ENCODE data around the gene GNG4. TPM values are rescaled to one million over a fixed set of nuclear protein-coding genes. Genes with fewer than 3 reads are reported as not detected.

The GNG4 gene
- total and polyA plus RNA-seq, 9 of the 15 experiments (the other 6 are each of a cell fraction or from before 2014, with no cell fraction given): 0.06 to 0.58 (median 0.08) TPM; not detected in 4

DNA sequence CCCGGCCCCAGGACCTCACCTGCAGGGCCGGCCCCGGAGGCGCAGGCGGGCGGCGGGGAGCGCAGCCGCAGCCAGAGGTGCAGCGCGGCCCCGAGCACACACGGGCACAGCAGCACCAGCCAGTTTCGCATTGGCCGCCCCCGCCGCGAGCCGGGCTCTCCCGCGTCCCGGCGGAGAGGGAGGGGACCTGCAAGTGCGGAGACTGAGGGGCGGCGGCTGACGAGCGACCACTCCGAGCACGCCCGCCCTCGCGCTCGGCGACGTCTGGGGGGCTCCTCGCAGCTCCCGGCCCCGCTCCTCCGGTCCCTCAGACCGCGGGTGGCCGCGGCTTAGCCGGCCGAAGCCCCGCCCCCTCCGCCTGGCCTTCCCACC, 145.5 kb downstream of the GNG4 start, which contains the start of gene B3GALNT2 (continued):
- TF ChIP-seq, protein P1, sequence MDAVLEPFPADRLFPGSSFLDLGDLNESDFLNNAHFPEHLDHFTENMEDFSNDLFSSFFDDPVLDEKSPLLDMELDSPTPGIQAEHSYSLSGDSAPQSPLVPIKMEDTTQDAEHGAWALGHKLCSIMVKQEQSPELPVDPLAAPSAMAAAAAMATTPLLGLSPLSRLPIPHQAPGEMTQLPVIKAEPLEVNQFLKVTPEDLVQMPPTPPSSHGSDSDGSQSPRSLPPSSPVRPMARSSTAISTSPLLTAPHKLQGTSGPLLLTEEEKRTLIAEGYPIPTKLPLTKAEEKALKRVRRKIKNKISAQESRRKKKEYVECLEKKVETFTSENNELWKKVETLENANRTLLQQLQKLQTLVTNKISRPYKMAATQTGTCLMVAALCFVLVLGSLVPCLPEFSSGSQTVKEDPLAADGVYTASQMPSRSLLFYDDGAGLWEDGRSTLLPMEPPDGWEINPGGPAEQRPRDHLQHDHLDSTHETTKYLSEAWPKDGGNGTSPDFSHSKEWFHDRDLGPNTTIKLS (IDR thresholded peaks at IDR 0.05; ENCODE audit: borderline replicate concordance, low read depth): no peak
- TF ChIP-seq, protein P2, sequence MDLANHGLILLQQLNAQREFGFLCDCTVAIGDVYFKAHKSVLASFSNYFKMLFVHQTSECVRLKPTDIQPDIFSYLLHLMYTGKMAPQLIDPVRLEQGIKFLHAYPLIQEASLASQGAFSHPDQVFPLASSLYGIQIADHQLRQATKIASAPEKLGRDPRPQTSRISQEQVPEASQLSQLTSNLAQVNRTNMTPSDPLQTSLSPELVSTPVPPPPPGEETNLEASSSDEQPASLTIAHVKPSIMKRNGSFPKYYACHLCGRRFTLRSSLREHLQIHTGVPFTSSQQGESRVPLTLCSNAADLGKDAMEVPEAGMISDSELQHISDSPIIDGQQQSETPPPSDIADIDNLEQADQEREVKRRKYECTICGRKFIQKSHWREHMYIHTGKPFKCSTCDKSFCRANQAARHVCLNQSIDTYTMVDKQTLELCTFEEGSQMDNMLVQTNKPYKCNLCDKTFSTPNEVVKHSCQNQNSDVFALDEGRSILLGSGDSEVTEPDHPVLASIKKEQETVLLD (IDR thresholded peaks at IDR 0.05): no peak
- TF ChIP-seq, protein P3, sequence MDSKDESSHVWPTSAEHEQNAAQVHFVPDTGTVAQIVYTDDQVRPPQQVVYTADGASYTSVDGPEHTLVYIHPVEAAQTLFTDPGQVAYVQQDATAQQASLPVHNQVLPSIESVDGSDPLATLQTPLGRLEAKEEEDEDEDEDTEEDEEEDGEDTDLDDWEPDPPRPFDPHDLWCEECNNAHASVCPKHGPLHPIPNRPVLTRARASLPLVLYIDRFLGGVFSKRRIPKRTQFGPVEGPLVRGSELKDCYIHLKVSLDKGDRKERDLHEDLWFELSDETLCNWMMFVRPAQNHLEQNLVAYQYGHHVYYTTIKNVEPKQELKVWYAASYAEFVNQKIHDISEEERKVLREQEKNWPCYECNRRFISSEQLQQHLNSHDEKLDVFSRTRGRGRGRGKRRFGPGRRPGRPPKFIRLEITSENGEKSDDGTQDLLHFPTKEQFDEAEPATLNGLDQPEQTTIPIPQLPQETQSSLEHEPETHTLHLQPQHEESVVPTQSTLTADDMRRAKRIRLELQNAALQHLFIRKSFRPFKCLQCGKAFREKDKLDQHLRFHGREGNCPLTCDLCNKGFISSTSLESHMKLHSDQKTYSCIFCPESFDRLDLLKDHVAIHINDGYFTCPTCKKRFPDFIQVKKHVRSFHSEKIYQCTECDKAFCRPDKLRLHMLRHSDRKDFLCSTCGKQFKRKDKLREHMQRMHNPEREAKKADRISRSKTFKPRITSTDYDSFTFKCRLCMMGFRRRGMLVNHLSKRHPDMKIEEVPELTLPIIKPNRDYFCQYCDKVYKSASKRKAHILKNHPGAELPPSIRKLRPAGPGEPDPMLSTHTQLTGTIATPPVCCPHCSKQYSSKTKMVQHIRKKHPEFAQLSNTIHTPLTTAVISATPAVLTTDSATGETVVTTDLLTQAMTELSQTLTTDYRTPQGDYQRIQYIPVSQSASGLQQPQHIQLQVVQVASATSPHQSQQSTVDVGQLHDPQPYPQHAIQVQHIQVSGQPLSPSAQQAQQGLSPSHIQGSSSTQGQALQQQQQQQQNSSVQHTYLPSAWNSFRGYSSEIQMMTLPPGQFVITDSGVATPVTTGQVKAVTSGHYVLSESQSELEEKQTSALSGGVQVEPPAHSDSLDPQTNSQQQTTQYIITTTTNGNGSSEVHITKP (IDR thresholded peaks at IDR 0.05; ENCODE audit: partially characterized antibody): no peak
- no peak for TF ChIP-seq TEAD2 (tag; IDR thresholded peaks at IDR 0.05)
- peak; percentile 77; the same call in 1 of the 2 replicates for TF ChIP-seq FOXJ2 (tag; IDR thresholded peaks at IDR 0.05)
- TF ChIP-seq, protein P4, sequence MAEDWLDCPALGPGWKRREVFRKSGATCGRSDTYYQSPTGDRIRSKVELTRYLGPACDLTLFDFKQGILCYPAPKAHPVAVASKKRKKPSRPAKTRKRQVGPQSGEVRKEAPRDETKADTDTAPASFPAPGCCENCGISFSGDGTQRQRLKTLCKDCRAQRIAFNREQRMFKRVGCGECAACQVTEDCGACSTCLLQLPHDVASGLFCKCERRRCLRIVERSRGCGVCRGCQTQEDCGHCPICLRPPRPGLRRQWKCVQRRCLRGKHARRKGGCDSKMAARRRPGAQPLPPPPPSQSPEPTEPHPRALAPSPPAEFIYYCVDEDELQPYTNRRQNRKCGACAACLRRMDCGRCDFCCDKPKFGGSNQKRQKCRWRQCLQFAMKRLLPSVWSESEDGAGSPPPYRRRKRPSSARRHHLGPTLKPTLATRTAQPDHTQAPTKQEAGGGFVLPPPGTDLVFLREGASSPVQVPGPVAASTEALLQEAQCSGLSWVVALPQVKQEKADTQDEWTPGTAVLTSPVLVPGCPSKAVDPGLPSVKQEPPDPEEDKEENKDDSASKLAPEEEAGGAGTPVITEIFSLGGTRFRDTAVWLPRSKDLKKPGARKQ (CRISPR knock-in tag; IDR thresholded peaks at IDR 0.05): no peak
- TF ChIP-seq ERF (CRISPR knock-in tag; IDR thresholded peaks at IDR 0.05): peak; percentile 70; the same call in 1 of the 2 replicates
- TF ChIP-seq CHCHD3 (CRISPR knock-in tag; IDR thresholded peaks at IDR 0.05): peak; percentile 59; the same call in 1 of the 2 replicates
- TF ChIP-seq CCNT2 (IDR thresholded peaks at IDR 0.05; ENCODE audit: borderline replicate concordance, extremely low read depth, insufficient read length, low read depth, low read length): peak; percentile 80
- TF ChIP-seq VEZF1 (CRISPR knock-in tag; IDR thresholded peaks at IDR 0.05): no peak

Measured in K562 (cell line).